Fibroblast of the conjunctiva (primary cell): ENCODE measurements around the gene LINGO3.
"Not testable (repeated sequence)": the region's sequence is repeated elsewhere in the genome, so short reads cannot be mapped to it uniquely, and the experiment has no call there.

Experiments used
- DNase-seq: peaks from one replicate; pipeline ENCODE4 v3.0.0-alpha.2; 2010; ENCODE audit warnings: low read depth

Gene LINGO3

GRCh38 chr19:2281265-2282061 is 26.5 kb downstream of the LINGO3 start:
- not testable (repeated sequence) for DNase-seq

GRCh38 chr19:2280633-2281264 is 27.2 kb downstream of the LINGO3 start:
- no peak for DNase-seq

- no peak for DNase-seq
Measured at GRCh38 chr19:2278459-2279158, 29.3 kb downstream of the LINGO3 start.

GRCh38 chr19:2277138-2277537 is 30.8 kb downstream of the LINGO3 start:
- DNase-seq: no peak

- DNase-seq: no peak
Measured at GRCh38 chr19:2276429-2276986, 31.4 kb downstream of the LINGO3 start.

GRCh38 chr19:2275588-2276428 is 32.1 kb downstream of the LINGO3 start:
- no peak for DNase-seq

GRCh38 chr19:2274931-2275535 is 32.9 kb downstream of the LINGO3 start:
- DNase-seq: peak; percentile 39

- no peak for DNase-seq
Measured at GRCh38 chr19:2274185-2274711, 33.7 kb downstream of the LINGO3 start.

GRCh38 chr19:2273356-2274184 is 34.4 kb downstream of the LINGO3 start:
- DNase-seq: peak; percentile 63

- peak; percentile 38 for DNase-seq
Measured at GRCh38 chr19:2271234-2272103, 36.5 kb downstream of the LINGO3 start.

GRCh38 chr19:2270423-2271233 is 37.3 kb downstream of the LINGO3 start:
- DNase-seq: peak; percentile 71

GRCh38 chr19:2270157-2270422 is 37.9 kb downstream of the LINGO3 start:
- DNase-seq: no peak

GRCh38 chr19:2269244-2270156 is 38.5 kb downstream of the LINGO3 start:
- DNase-seq: peak; percentile 93

GRCh38 chr19:2268861-2269243 is 39.1 kb downstream of the LINGO3 start:
- no peak for DNase-seq

- no peak for DNase-seq
Measured at GRCh38 chr19:2268480-2268830, 39.5 kb downstream of the LINGO3 start.

- peak; percentile 55 for DNase-seq
Measured at GRCh38 chr19:2266183-2266993, 41.6 kb downstream of the LINGO3 start.
